HEK293 (cell line): Measurements from ENCODE around the gene CXCL5.
A peak's percentile ranks its signal among the peaks of the same experiment; 100 is the strongest.

ENCODE experiments used
- CTCF ChIA-PET: fragments of 350-600 bp; formaldehyde crosslinking; extraction: SDS; loops from one replicate; lab custom pipeline; 2021; ENCODE audit warnings: antibody characterized with exemption; lab: Yijun Ruan, JAX
- POLR2A ChIA-PET: fragments of 300-600 bp; formaldehyde crosslinking; extraction: SDS; loops from one replicate; lab custom pipeline; 2020; ENCODE audit warnings: antibody characterized with exemption, inconsistent platforms; lab: Yijun Ruan, JAX
- H3K27ac ChIP-seq: fragments of 200-500 bp; sonication (Bioruptor generic); 2 replicates; pipeline ENCODE4 v1.5.1; 2014; ENCODE audit warnings: low read depth, low read length, control low read depth, inconsistent platforms; ENCODE audit errors: extremely low read depth
- H3K36me3 ChIP-seq, 2 experiments: fragments of 200-500 bp in 1 of 2; sonication (Bioruptor generic) in 1 of 2; 1 replicate in 1 of 2; 2 replicates in 1 of 2; pipeline ENCODE4 v1.5.1; 2014 to 2017; ENCODE audit warnings: inconsistent platforms in 2 of 2, low read length in 2 of 2; ENCODE audit not compliant: control insufficient read depth in 2 of 2, insufficient read depth in 1 of 2
- H3K4me1 ChIP-seq: fragments of 200-500 bp; sonication (Bioruptor generic); 2 replicates; pipeline ENCODE4 v1.5.1; 2014; ENCODE audit warnings: mild to moderate bottlenecking, low read length, inconsistent platforms; ENCODE audit not compliant: control insufficient read depth, insufficient read depth
- H3K4me3 ChIP-seq: 2 replicates; pipeline ENCODE4 v1.5.1; 2011; ENCODE audit warnings: low read depth, mild to moderate bottlenecking, control low read depth, low read length, moderate library complexity
- H3K9me3 ChIP-seq: fragments of 200-500 bp; sonication (Bioruptor generic); 2 replicates; pipeline ENCODE4 v1.5.1; 2014; ENCODE audit warnings: low read depth, low read length, inconsistent platforms; ENCODE audit not compliant: control insufficient read depth, insufficient read depth
- SP7 ChIP-seq: fragments of 450-650 bp; formaldehyde crosslinking; IDR thresholded peaks from 2 replicates; pipeline ENCODE4 v1.5.1; 2016; ENCODE audit warnings: missing biosample characterization, missing genetic modification characterization
- ZBTB48 ChIP-seq: fragments of 450-650 bp; formaldehyde crosslinking; IDR thresholded peaks from 2 replicates; pipeline ENCODE4 v1.5.1; 2016; ENCODE audit warnings: missing biosample characterization, missing genetic modification characterization
- ZFP69B ChIP-seq: fragments of 450-650 bp; formaldehyde crosslinking; IDR thresholded peaks from 2 replicates; pipeline ENCODE4 v1.5.1; 2016; ENCODE audit warnings: missing biosample characterization, missing genetic modification characterization
- ZNF10 ChIP-seq: fragments of 450-650 bp; formaldehyde crosslinking; IDR thresholded peaks from 2 replicates; pipeline ENCODE4 v1.5.1; 2017; ENCODE audit warnings: missing biosample characterization, missing genetic modification characterization
- ZNF114 ChIP-seq: fragments of 450-650 bp; formaldehyde crosslinking; IDR thresholded peaks from 2 replicates; pipeline ENCODE4 v1.5.0; 2017; ENCODE audit warnings: missing biosample characterization, missing genetic modification characterization
- ZNF121 ChIP-seq: fragments of 450-650 bp; formaldehyde crosslinking; IDR thresholded peaks from 2 replicates; pipeline ENCODE4 v1.5.1; 2016; ENCODE audit warnings: missing biosample characterization, missing genetic modification characterization
- ZNF132 ChIP-seq: fragments of 450-650 bp; formaldehyde crosslinking; IDR thresholded peaks from 2 replicates; pipeline ENCODE4 v1.5.1; 2017; ENCODE audit warnings: missing biosample characterization, missing genetic modification characterization, borderline replicate concordance
- ZNF184 ChIP-seq: fragments of 450-650 bp; IDR thresholded peaks from 2 replicates; pipeline ENCODE4 v1.5.1; 2018; ENCODE audit warnings: missing biosample characterization, mild to moderate bottlenecking, missing genetic modification characterization
- ZNF341 ChIP-seq: fragments of 450-650 bp; formaldehyde crosslinking; IDR thresholded peaks from 2 replicates; pipeline ENCODE4; 2016; ENCODE audit warnings: low read depth, missing biosample characterization, missing genetic modification characterization
- ZNF433 ChIP-seq: fragments of 450-650 bp; formaldehyde crosslinking; IDR thresholded peaks from 2 replicates; pipeline ENCODE4 v1.5.1; 2016; ENCODE audit warnings: missing biosample characterization, missing genetic modification characterization, low read depth
- ZNF530 ChIP-seq: fragments of 450-650 bp; formaldehyde crosslinking; IDR thresholded peaks from 2 replicates; pipeline ENCODE4 v1.5.1; 2016; ENCODE audit warnings: low read depth, missing biosample characterization, missing genetic modification characterization
- ZNF555 ChIP-seq: fragments of 450-650 bp; formaldehyde crosslinking; conservative IDR thresholded peaks from 2 replicates; pipeline ENCODE4 v1.5.1; 2017; ENCODE audit warnings: missing biosample characterization, mild to moderate bottlenecking, missing genetic modification characterization, inconsistent platforms
- ZNF610 ChIP-seq: fragments of 450-650 bp; formaldehyde crosslinking; IDR thresholded peaks from 2 replicates; pipeline ENCODE4 v1.5.1; 2016; ENCODE audit warnings: missing biosample characterization, missing genetic modification characterization, borderline replicate concordance
- ZNF654 ChIP-seq: fragments of 450-650 bp; formaldehyde crosslinking; IDR thresholded peaks from 2 replicates; pipeline ENCODE4 v1.5.1; 2016; ENCODE audit warnings: low read depth, missing biosample characterization, missing genetic modification characterization
- ZNF670 ChIP-seq: fragments of 450-650 bp; formaldehyde crosslinking; IDR thresholded peaks from 2 replicates; pipeline ENCODE4 v1.5.1; 2016; ENCODE audit warnings: missing biosample characterization, missing genetic modification characterization, low read depth
- ZNF837 ChIP-seq: fragments of 450-650 bp; formaldehyde crosslinking; IDR thresholded peaks from 2 replicates; pipeline ENCODE4 v1.5.1; 2016; ENCODE audit warnings: missing biosample characterization, missing genetic modification characterization
- TF ChIP-seq, protein P1 (sequence below): fragments of 450-650 bp; formaldehyde crosslinking; IDR thresholded peaks from 2 replicates; pipeline ENCODE4 v1.5.1; 2016; ENCODE audit warnings: missing biosample characterization, missing genetic modification characterization
- TF ChIP-seq, protein P2 (sequence below): fragments of 450-650 bp; formaldehyde crosslinking; IDR thresholded peaks from 2 replicates; pipeline ENCODE4 v1.5.1; 2017; ENCODE audit warnings: missing biosample characterization, mild to moderate bottlenecking, missing genetic modification characterization, moderate library complexity
- TF ChIP-seq, protein P3 (sequence below): fragments of 450-650 bp; formaldehyde crosslinking; IDR thresholded peaks from 2 replicates; pipeline ENCODE4 v1.5.1; 2016; ENCODE audit warnings: missing biosample characterization, missing genetic modification characterization
- TF ChIP-seq, protein P4 (sequence below): fragments of 450-650 bp; formaldehyde crosslinking; IDR thresholded peaks from 2 replicates; pipeline ENCODE4 v1.5.1; 2017; ENCODE audit warnings: missing biosample characterization, missing genetic modification characterization

The CXCL5 gene

DNA sequence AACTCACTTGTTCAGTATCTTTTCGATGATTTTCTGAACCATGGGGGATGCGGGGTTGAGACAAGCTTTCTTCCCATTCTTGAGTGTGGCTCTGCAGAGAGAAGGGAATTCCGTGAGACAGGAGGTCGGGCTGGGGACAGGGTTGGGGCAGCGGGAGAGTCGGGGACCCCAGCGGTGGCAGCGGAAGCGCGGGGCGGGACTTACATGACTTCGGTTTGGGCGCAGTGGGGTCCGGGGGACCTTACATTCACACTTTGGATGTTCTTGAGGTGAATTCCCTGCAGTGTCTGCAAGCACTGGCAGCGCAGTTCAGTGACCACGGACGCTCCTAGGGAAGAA is 39.6 kb upstream of the CXCL5 start:
- CTCF ChIA-PET: interaction anchor here (0.6 to 1.0 kb wide), 10 partner anchors 9 to 385 kb away, joined by 3 to 4 read pairs (median 3); partner anchors contain the start of gene CXCL2
- Histone ChIP-seq H3K27ac (peak overlapping the region; percentile 32; the same call in 1 of the 2 replicates), H3K4me1 (no peaks in the 10 kb centered on the region), H3K4me3 (peak overlapping the region; percentile 62), H3K36me3 (no peaks in the 10 kb centered on the region), H3K9me3 (no peaks in the 10 kb centered on the region)
- POLR2A ChIA-PET: no interaction called here
- no peak for TF ChIP-seq ZNF670 (tag by site-specific recombination)
- TF ChIP-seq ZNF132 (tag by site-specific recombination): no peak
- TF ChIP-seq, protein P1, sequence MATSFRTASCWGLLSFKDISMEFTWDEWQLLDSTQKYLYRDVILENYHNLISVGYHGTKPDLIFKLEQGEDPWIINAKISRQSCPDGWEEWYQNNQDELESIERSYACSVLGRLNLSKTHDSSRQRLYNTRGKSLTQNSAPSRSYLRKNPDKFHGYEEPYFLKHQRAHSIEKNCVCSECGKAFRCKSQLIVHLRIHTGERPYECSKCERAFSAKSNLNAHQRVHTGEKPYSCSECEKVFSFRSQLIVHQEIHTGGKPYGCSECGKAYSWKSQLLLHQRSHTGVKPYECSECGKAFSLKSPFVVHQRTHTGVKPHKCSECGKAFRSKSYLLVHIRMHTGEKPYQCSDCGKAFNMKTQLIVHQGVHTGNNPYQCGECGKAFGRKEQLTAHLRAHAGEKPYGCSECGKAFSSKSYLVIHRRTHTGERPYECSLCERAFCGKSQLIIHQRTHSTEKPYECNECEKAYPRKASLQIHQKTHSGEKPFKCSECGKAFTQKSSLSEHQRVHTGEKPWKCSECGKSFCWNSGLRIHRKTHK (tag by site-specific recombination): no peak
- TF ChIP-seq, protein P2, sequence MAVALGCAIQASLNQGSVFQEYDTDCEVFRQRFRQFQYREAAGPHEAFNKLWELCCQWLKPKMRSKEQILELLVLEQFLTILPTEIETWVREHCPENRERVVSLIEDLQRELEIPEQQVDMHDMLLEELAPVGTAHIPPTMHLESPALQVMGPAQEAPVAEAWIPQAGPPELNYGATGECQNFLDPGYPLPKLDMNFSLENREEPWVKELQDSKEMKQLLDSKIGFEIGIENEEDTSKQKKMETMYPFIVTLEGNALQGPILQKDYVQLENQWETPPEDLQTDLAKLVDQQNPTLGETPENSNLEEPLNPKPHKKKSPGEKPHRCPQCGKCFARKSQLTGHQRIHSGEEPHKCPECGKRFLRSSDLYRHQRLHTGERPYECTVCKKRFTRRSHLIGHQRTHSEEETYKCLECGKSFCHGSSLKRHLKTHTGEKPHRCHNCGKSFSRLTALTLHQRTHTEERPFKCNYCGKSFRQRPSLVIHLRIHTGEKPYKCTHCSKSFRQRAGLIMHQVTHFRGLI (tag by site-specific recombination): no peak
- no peak for TF ChIP-seq ZNF530 (tag by site-specific recombination)
- no peak for TF ChIP-seq ZNF654
- TF ChIP-seq ZNF610 (tag by site-specific recombination): no peak
- TF ChIP-seq ZNF555 (tag by site-specific recombination): no peak
- no peak for TF ChIP-seq ZNF341
- TF ChIP-seq ZNF837 (tag by site-specific recombination): no peak
- no peak for TF ChIP-seq ZNF184 (tag by site-specific recombination)
- TF ChIP-seq, protein P3, sequence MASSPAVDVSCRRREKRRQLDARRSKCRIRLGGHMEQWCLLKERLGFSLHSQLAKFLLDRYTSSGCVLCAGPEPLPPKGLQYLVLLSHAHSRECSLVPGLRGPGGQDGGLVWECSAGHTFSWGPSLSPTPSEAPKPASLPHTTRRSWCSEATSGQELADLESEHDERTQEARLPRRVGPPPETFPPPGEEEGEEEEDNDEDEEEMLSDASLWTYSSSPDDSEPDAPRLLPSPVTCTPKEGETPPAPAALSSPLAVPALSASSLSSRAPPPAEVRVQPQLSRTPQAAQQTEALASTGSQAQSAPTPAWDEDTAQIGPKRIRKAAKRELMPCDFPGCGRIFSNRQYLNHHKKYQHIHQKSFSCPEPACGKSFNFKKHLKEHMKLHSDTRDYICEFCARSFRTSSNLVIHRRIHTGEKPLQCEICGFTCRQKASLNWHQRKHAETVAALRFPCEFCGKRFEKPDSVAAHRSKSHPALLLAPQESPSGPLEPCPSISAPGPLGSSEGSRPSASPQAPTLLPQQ: no peak
- TF ChIP-seq ZBTB48: no peak
- no peak for TF ChIP-seq ZNF114
- TF ChIP-seq, protein P4, sequence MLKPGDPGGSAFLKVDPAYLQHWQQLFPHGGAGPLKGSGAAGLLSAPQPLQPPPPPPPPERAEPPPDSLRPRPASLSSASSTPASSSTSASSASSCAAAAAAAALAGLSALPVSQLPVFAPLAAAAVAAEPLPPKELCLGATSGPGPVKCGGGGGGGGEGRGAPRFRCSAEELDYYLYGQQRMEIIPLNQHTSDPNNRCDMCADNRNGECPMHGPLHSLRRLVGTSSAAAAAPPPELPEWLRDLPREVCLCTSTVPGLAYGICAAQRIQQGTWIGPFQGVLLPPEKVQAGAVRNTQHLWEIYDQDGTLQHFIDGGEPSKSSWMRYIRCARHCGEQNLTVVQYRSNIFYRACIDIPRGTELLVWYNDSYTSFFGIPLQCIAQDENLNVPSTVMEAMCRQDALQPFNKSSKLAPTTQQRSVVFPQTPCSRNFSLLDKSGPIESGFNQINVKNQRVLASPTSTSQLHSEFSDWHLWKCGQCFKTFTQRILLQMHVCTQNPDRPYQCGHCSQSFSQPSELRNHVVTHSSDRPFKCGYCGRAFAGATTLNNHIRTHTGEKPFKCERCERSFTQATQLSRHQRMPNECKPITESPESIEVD (tag by site-specific recombination): no peak
- TF ChIP-seq ZNF10 (tag by site-specific recombination): no peak
- no peak for TF ChIP-seq SP7
- no peak for TF ChIP-seq ZNF121 (tag by site-specific recombination)
- TF ChIP-seq ZNF433 (tag by site-specific recombination): no peak
- no peak for TF ChIP-seq ZFP69B
